Skin epidermis (tissue), 12 donors: Measurements from ENCODE around the gene CAPN5.

ENCODE experiments used
- H3K27ac ChIP-seq, 21 experiments: fragments of 200-600 bp; sonication (generic) in 11 of 21; one replicate each; pipeline ENCODE4 v1.5.0; 2020; ENCODE audit warnings: mild to moderate bottlenecking in 3 of 21, inconsistent platforms in 2 of 21, moderate library complexity in 2 of 21
- H3K4me3 ChIP-seq, 7 experiments: fragments of 200-600 bp; sonication (generic) in 2 of 7; one replicate each; pipeline ENCODE4 v1.5.0; 2020; ENCODE audit warnings: inconsistent platforms in 2 of 7, mild to moderate bottlenecking in 2 of 7, moderate library complexity in 1 of 7

Gene CAPN5

DNA sequence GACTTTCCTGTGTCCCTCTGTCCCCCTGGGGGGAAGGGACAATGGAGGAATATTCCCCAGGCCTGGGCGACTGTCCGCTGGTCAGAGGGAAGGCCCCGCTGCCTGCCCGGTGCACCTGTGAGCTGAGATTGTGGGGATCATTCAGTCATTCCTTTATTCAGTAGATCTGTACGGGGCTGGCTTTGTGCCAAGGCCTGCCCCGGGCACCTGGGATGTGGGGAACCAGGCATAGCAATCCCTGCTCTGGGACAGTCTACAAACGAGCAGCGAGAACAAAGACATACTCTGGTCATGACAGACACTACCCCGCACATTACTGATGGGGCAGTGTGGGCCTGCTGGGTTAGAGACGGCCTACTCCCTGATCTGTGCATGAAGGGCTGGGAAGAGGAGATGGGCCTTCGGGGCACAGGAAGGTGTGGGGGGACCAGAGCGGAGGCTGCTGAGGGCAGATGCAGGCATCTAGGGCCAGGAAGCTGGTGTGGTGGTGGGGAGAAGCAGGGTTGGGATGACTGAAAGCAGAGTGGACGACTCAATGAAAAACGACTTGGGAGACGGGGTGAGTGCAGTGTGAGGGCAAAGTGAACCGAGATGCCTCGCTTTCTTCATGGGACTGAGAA is 59.5 kb downstream of the CAPN5 start:
- H3K27ac ChIP-seq, result no peak overlapping the region
- H3K4me3 ChIP-seq, result no peak overlapping the region

DNA sequence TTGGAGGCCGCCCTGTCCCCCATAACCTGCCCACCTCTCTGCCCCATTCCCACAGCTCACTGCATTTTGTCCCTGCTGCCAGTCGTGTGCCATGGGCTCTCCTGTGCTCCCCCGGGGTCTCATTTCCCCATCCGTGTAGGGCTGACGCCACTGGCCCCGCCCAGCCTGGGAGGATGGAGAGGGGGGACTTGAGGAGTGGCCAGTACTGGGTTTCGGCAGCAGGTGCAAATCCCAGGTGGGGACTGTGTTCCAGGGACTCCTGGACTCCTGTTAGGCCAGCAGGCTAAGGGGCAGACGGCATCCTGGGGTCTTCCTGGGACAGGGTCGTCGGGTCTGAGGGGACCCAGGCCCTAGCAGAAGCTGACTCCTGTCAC is 60.1 kb downstream of the CAPN5 start:
- Histone ChIP-seq H3K27ac (no peak overlapping the region), H3K4me3 (peak overlapping the region in 5 of 7 experiments; percentile 9 to 36 (median 20))

DNA sequence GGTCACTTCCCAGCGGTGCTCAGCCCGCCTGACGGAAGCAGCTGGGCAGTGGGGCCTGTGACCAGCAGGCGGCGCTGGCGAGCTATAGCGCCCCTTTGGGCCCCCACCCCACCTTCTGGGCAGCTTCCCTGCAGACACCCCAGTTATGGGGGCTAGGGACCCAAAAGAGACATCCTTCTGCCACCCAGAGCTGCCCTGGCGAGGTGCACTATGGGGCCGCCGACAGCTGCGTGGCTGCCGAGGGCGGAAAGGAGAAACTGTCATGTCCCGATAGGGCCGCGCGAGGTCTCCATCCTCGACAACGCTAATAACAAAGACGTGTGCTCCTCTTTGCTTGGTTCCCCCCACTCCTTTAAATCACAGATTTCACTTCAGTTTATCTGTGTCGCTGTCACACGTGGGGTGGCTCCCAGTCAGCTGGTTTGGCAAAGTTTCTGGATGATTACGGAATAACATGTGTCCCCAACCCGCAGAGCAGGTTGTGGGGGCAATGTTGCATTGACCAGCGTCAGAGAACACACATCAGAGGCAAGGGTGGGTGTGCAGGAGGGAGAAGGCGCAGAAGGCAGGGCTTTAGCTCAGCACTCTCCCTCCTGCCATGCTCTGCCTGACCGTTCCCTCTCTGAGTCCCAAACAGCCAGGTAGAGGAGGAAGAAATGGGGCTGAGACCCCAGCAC is 60.6 kb downstream of the CAPN5 start:
- peak overlapping the region in 1 of 21 experiments; percentile 17 for H3K27ac ChIP-seq
- H3K4me3 ChIP-seq, result peak overlapping the region in 6 of 7 experiments; percentile 9 to 36 (median 17)

DNA sequence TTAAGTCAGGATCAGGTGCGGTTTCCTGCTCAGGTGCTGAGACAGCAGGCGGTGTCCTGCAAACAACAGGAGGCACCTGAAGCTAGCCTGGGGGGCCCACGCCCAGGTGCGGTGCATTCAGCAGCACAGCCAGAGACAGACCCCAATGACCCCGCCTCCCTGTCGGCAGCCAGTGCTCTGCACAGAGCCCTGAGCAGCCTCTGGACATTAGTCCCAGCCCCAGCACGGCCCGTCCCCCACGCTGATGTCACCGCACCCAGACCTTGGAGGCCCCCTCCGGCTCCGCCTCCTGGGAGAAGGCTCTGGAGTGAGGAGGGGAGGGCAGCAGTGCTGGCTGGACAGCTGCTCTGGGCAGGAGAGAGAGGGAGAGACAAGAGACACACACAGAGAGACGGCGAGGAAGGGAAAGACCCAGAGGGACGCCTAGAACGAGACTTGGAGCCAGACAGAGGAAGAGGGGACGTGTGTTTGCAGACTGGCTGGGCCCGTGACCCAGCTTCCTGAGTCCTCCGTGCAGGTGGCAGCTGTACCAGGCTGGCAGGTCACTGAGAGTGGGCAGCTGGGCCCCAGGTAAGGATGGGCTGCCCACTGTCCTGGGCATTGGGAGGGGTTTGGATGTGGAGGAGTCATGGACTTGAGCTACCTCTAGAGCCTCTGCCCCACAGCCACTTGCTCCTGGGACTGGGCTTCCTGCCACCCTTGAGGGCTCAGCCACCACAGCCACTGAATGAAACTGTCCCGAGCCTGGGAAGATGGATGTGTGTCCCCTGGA is 61.3 kb downstream of the CAPN5 start, which contains the start of gene MYO7A:
TSS of gene MYO7A (plus strand) at position 327 of the 772 bp plus-strand sequence. CDS start 2,389 bp downstream, outside the sequence.
- Histone ChIP-seq H3K4me3 (peak within 1 kb of the TSS in 6 of 7 experiments; percentile 9 to 36 (median 17)), H3K27ac (peak within 1 kb of the TSS in 1 of 21 experiments; percentile 17)

DNA sequence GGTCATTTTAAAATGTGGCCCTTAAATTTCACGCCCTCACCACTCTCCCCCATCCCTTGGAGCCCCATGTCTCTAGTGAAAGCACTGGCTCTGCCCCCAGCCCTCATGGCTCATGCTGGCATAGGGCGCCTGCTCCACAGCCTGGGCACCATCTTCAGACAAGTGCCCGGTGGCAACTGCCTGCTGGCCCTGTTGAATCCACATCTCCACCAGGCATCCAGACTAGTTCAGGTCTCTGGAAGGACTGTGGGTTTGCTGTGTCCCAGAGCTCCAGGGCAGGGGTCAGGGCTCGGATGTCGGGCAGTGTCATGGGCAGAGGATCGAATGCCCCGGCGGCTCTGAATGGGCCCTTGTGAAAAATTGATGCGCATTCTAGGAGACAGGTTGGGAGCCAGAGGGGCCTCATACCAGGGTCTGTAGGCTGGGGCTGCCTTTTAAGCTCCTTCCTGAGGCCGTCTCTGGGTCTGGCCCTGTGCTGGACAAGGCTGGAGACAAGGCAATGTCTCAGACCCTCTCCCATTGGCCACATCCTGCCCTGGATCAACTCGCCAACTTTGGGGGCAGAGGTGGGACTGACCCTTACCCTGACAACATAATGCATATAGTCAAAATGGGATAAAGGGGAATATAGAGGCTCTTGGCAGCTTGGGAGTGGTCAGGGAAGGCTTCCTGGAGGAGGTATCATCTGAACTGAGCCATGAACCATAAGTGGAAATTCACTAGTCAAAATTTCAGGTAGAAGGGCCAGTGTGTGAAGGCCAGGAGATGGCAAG is 62.5 kb downstream of the CAPN5 start:
- H3K4me3 ChIP-seq, result no peak overlapping the region
- H3K27ac ChIP-seq, result no peak overlapping the region

DNA sequence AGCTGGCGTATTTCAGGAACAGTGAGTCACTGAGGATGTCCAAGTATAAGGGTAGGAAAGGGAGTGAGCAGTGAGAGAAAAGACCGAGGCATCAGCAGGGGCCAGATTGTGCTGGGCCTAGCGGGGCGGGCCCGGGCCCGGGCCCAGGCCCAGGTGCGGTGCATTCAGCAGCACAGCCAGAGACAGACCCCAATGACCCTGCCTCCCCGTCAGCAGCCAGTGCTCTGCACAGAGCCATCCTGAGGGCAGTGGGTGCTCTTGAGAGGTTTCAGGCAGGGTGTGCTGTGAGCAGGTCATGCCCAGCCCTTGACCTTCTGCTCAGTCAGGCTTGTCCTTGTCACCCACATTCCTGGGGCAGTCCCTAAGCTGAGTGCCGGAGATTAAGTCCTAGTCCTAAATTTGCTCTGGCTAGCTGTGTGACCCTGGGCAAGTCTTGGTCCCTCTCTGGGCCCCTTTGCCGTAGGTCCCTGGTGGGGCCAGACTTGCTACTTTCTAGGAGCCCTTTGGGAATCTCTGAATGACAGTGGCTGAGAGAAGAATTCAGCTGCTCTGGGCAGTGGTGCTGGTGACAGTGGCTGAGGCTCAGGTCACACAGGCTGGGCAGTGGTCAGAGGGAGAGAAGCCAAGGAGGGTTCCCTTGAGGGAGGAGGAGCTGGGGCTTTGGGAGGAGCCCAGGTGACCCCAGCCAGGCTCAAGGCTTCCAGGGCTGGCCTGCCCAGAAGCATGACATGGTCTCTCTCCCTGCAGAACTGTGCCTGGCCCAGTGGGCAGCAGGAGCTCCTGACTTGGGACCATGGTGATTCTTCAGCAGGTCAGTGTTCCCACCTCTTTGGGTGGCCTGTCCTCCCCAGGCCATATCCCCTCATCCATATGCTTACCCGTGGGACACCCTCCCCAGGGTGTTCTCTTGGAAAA is 63.3 kb downstream of the CAPN5 start:
- no peak overlapping the region for H3K4me3 ChIP-seq
- no peak overlapping the region for H3K27ac ChIP-seq

DNA sequence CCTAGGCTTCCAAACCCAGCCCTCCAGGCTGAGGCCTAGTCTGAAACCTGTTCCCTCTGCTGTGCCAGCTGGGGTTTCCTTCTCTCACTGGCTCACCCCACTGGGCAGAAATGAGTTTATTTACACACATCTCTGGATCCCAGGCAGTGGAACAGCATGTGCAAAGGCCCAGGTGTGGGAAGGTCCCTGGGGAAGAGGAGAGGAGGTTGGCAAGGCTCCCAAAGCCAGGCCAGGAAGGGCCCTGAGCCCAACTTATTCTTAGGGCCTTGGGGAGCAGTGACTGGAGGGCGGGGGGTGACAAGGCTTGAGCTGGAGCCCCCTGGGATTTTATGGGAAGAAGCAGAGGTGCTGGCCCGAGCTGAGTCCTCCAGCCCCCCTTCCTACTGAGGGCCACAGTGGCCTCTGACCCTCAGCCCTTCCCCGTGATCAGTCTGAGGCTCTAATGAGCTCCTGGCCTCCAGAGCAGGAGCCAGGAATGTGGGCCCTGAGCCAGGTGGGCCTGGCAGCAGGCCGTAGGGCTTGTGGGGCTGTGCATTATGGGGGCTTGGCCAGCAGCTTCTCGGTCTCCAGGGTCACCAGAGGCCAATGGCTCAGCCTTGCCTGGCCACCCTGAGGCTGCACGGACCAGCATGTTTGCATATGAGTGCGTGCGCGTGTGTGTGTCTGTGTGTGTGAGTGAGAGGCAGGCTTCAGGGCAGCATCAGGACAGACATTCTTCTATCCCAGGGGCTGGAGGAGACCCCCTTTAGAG is 64.2 kb downstream of the CAPN5 start:
- Histone ChIP-seq H3K27ac (no peak overlapping the region), H3K4me3 (no peak overlapping the region)

DNA sequence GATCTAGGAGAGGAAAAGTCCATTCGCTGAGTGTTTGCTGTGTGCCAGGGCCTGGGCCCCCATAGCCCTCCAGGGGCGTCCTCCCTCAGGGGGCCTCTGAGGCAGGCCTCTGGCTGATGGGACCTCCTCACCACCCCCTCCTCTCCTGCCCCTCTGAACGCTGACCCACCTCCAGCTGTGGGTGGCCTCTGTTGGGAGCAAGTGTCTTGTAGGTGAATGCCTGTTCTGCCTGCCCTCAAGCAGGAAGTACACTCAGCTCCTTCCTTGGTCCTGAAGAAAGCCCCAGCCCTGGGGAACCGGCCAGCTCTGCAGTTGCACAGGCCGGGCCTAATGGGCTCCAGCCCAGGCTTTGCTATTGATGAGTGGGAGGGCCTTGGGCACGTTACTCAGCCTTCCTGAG is 64.8 kb downstream of the CAPN5 start:
- H3K4me3 ChIP-seq, result no peak overlapping the region
- no peak overlapping the region for H3K27ac ChIP-seq

DNA sequence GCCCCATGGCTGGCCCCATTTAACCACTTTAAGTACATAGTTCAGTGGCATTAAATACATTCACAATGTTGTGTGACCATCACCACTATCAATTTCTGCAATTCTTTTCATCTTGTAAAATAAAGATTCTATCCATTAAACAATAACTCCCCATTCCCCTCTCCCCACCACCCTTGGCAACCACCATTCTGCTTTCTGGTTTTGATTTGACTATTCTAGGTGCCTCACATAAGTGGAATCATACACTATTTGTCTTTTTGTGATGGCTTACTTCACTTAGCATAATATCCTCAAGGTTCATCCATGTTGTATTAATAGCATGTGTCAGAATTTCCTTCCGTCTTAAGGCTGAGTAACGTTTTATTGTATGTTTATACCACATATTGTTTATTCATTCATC is 68.3 kb downstream of the CAPN5 start:
- H3K4me3 ChIP-seq, result no peak overlapping the region

DNA sequence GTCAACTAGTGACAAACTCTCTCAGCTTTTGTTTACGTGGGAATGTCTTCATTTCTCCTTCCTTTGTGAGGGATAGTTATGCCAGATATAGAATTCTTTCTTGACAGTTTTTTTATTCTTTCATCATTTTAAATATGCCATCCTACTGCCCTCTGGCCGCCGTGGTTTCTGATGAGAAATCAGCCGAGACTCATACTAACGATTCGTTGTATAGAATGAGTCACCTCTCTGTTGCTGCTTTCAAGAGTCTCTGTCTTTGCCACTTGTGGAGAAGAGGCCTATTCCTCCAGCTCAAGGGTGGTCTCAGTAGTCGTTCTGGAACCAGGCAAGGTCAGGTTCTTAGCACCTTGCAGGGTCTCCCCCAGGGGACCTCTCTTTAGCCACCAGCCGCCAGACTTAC is 69.3 kb downstream of the CAPN5 start:
- H3K27ac ChIP-seq, result no peak overlapping the region
- H3K4me3 ChIP-seq, result no peak overlapping the region

More for the DNA sequence above, 68.3 kb downstream of the CAPN5 start:
- no peak overlapping the region for H3K27ac ChIP-seq

DNA sequence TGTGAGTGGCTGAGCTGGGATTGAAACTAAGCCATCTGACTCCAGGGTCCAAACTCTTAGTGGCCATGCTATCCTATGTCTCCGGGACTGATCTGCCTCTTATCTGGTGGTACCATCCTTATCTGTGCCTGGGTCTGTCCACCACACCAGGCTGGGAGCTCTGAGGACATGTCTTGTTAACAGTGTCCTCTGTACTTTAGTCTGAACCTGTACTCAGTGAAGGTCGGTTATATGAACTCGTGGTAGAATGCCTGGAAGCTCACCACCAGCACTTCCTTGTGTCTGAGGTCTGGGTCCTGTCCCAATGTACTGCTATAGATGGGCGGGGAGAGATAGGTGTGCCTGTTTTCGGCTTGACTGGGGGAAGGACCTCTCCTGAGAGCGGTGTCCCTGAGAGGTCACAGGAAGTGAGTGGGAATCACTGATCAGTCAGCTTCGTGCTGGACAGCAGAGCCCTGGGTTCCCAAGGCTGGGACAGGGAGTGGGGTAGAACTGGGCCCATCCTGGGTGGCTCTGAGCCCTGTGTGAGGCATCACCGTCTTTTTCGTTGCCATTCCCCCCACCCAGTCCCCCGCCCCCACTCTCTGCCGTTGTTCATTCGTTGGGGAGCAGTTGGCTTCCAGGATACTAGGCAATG is 70.1 kb downstream of the CAPN5 start:
- Histone ChIP-seq H3K27ac (no peak overlapping the region), H3K4me3 (no peak overlapping the region)

DNA sequence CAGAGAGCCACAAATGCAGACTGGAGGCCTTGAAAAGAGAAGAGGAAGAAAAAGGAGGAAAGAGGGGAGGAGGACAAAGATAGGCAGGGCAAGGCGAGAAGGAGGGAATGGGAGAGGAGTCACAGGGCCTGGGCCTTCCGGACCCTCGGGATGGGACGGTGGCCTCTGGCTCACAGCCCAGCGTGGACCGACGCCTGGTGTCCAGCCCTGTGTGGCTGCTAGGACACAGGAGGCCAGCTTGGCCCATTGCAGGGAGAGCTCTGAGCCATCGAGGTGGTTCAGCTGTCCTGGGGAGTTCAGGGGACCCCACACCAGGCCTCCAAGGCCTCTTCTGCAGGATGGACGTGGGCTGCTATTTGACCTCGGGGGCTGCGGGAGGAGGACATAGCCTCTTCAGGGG is 70.7 kb downstream of the CAPN5 start:
- Histone ChIP-seq H3K4me3 (no peak overlapping the region), H3K27ac (no peak overlapping the region)

DNA sequence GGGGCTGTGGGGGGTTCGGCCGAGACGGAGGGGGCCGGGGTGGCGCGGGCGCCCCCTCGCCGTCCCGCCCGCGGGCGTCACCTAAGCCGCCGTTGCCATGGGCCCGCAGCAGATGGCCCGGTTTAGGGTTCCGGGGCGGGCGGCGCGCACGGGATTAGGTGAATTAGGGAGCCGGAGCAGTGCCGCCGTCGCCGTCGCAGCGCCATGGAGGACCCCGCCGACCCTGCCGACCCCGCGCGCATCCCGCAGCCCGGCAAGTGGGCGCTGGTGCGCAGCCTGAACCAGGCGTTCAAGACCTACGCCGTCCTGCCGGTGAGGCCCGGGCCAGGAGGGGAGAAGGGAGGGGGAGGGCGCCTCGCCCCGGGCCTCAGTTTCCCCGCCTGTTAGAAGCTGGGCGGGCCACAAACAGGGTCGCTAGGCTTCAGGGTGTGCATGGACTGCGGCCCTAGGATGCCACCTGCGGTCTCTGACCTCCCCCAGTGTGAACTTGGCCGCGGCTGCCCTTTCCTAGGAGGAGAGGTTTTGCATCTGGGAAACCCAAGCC is 71.4 kb downstream of the CAPN5 start:
- no peak overlapping the region for H3K4me3 ChIP-seq
- H3K27ac ChIP-seq, result no peak overlapping the region

DNA sequence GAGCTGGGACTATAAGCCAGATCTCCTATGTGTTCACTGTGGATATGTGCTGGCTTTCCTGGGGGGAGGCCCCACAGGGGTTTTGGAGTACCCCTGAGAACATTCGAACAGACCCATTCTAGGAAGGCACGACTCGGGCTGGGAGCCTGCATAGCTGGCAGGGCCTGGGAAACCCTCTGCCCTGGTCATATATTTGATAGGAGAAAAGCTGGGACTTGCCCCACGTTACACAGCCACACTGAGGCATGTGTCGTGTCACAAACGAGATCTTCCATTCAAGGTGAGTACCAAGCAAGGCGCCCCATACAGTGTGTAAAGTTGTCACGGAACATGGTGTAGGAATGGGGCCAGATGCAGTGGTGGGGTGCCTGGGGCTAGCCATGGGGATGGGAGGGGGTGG is 72.4 kb downstream of the CAPN5 start:
- H3K4me3 ChIP-seq, result no peak overlapping the region
- H3K27ac ChIP-seq, result no peak overlapping the region

DNA sequence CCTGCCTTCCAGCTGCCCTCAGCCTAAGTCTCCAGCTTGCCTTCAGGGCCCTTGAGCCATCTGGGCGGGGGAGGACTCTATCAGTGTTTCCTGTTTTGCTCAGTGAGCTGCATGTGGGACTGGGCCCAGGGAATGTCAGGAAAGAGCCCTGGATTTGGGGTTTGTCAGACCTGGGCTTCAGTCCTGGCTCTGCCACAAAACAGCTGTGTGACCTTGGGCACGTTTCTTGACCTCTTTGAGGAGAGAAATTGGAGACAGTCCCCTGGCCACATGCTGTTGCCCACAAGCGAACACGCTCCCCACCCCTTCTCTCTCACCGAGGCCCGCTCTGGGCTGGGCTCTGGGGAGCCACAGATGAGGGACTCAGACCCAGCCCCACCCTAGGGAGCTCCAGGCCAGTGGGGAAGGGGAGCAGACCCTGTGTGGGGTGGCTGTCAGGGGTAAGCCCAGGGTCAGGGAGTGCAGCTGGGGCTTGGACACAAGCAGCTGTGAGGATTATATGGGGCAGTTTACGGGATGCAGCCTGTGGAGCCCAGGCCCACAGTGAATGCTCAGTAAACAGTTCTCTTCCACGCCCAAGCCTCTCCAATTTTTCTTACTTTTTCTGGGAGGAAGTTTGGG is 73.6 kb downstream of the CAPN5 start:
- peak overlapping the region in 3 of 21 experiments; percentile 16 to 52 (median 27) for H3K27ac ChIP-seq

DNA sequence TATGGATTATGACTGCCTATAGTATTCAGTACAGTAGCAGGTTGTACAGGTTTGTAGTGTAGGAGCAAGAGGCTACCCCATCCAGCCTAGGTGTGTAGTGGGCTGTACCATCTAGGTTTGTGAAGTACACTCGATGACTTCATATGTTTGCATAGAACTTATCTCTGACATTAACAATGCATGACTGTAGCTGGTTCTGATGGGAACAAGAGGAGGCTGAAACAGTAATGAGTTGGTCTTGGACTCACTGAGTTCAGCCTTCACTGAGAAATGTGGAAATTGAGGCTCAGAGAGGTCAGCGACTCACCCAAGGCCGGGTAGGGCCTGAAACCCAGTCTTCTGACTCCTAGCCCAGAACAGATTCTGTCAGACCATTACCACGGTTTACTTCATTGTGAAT is 74.3 kb downstream of the CAPN5 start:
- no peak overlapping the region for H3K4me3 ChIP-seq
- H3K27ac ChIP-seq, result no peak overlapping the region

More for the DNA sequence above, 73.6 kb downstream of the CAPN5 start:
- H3K4me3 ChIP-seq, result no peak overlapping the region

DNA sequence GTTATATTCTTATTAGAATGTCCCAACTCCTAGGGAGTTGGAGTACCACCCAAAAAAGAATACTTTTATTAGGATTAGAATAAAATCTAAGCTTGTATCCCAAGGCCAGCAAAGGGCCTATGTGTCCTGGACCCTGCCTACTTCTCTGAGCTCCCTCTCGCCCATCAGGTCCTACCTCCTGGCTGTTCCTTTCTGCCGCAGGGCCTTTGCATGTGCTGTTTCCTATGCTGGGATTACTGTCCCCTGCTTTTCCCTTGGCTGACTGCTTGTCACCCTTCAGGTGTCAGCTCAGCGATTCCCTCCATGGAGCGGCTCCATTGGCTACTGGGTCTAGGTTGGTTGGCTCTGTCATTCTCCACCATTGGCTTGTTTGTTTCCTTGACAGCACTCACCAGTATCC is 74.7 kb downstream of the CAPN5 start:
- Histone ChIP-seq H3K27ac (no peak overlapping the region), H3K4me3 (no peak overlapping the region)
